ENCODE results near the gene PAQR9.

DNA sequence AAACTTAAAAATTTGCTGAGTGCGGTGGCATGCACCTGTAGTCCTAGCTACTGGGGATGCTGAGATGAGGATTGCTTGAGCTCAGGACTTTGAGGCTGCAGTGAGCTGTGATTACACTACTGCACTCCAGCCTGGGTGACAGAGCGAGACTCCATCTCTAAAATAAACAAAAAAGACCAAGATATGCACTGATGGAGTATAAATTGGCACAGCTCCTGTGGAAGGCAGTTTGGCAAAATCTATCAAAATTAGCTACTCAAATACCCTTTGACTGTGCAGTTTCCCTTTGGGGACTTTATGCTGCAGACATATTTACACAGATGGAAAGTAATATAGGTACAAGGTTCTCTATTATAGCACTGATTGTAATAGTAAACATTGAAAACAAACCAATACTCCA lies 19.8 kb upstream of the PAQR9 start:
- no peak for TF ChIP-seq POLR2A (IDR thresholded peaks at IDR 0.05)
- TF ChIP-seq, protein P1, sequence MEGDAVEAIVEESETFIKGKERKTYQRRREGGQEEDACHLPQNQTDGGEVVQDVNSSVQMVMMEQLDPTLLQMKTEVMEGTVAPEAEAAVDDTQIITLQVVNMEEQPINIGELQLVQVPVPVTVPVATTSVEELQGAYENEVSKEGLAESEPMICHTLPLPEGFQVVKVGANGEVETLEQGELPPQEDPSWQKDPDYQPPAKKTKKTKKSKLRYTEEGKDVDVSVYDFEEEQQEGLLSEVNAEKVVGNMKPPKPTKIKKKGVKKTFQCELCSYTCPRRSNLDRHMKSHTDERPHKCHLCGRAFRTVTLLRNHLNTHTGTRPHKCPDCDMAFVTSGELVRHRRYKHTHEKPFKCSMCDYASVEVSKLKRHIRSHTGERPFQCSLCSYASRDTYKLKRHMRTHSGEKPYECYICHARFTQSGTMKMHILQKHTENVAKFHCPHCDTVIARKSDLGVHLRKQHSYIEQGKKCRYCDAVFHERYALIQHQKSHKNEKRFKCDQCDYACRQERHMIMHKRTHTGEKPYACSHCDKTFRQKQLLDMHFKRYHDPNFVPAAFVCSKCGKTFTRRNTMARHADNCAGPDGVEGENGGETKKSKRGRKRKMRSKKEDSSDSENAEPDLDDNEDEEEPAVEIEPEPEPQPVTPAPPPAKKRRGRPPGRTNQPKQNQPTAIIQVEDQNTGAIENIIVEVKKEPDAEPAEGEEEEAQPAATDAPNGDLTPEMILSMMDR (IDR thresholded peaks at IDR 0.05 in 8 of 11, conservative IDR thresholded peaks at IDR 0.05 in 3 of 11), result no peak
